Neuron (in vitro differentiated cells): Measurements from ENCODE around the gene F3.

ENCODE experiments used
- H2AFZ ChIP-seq: one replicate; pipeline ENCODE4 v1.6.1; 2013; ENCODE audit warnings: low read depth, mild to moderate bottlenecking, inconsistent platforms, low read length, moderate library complexity
- H3K27me3 ChIP-seq: one replicate; pipeline ENCODE4 v1.6.1; 2013; ENCODE audit warnings: low read length; ENCODE audit not compliant: insufficient read depth
- H3K36me3 ChIP-seq: one replicate; pipeline ENCODE4 v1.6.1; 2013; ENCODE audit warnings: low read length; ENCODE audit not compliant: insufficient read depth
- H3K4me1 ChIP-seq: one replicate; pipeline ENCODE4 v1.6.1; 2013; ENCODE audit warnings: low read length; ENCODE audit not compliant: insufficient read depth
- H3K4me3 ChIP-seq: 2 replicates; pipeline ENCODE4 v1.5.1; 2013; ENCODE audit warnings: mild to moderate bottlenecking, low read length, moderate library complexity
- H3K9me3 ChIP-seq: one replicate; pipeline ENCODE4 v1.6.1; 2013; ENCODE audit warnings: low read length

The F3 gene

DNA sequence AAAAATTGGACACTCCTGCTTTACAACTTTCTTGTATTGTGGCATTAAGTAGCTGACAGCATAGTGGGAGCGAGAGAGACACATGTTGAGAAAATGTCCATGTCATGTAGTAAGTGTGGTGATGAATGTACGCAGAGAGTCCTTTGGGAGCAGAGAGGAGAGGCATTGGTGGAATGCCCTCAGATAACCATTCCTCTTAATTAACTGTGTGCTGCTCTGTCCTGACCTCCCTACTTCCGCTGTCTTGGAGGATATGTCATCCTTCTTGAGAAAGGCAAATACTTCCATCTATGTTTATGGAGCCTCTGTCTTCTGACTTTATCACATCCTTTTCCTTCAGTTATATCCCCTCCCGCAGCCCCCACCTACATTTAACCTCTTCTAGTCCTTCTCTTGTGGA lies 38.4 kb downstream of the F3 start:
- Histone ChIP-seq H3K27me3 (no peaks in the 10 kb centered on the region), H3K9me3 (peaks cover 2% of the 10 kb centered on the region), H2AFZ (no peak overlapping the region), H3K4me1 (no peaks in the 10 kb centered on the region), H3K36me3 (peaks cover 43% of the 10 kb centered on the region), H3K4me3 (no peak overlapping the region)

DNA sequence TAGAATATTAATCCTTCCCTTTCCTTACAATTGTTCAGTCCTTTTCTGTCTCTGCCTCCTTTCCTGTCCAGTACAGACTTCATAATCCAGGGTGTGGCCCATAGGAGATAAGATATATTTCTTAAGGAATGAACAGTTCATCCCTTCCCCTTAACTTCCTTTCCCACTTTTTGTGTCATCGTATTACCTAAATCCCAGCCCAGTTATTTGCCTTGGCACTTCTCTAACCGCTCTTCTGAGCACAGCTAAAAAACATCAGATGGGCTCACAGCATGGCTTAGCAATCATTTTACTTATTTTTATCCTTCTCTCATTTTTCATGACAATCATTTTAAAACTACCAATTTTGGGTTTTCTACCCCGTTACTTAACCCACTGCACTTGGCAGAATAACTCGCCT lies 39.6 kb downstream of the F3 start:
- Histone ChIP-seq H2AFZ (no peak overlapping the region), H3K4me3 (no peak overlapping the region), H3K27me3 (no peaks in the 10 kb centered on the region), H3K36me3 (peaks cover 43% of the 10 kb centered on the region), H3K9me3 (peaks cover 2% of the 10 kb centered on the region), H3K4me1 (no peaks in the 10 kb centered on the region)

DNA sequence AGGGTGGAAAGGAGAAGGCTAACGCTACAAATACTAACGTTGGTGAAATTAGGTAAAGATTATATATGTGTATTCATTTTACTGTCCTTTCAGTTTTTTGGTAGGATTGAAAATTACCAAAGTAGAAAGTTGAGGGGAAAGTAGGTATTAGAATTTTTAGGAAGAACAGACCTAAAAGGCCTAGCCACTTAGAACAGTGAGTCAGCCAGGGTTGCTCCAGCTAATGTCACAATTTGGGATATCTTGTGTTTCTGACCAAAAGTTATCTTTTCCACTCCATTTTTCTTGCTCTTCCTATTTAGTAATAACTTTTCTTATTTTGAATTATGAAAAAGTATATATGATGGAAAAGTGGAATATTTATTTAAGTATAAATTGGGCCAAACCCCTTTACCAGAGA lies 40.1 kb downstream of the F3 start:
- Histone ChIP-seq H3K27me3 (no peaks in the 10 kb centered on the region), H2AFZ (no peak overlapping the region), H3K4me1 (peaks cover under 1% of the 10 kb centered on the region), H3K36me3 (peaks cover 42% of the 10 kb centered on the region), H3K4me3 (no peak overlapping the region), H3K9me3 (peaks cover under 1% of the 10 kb centered on the region)

DNA sequence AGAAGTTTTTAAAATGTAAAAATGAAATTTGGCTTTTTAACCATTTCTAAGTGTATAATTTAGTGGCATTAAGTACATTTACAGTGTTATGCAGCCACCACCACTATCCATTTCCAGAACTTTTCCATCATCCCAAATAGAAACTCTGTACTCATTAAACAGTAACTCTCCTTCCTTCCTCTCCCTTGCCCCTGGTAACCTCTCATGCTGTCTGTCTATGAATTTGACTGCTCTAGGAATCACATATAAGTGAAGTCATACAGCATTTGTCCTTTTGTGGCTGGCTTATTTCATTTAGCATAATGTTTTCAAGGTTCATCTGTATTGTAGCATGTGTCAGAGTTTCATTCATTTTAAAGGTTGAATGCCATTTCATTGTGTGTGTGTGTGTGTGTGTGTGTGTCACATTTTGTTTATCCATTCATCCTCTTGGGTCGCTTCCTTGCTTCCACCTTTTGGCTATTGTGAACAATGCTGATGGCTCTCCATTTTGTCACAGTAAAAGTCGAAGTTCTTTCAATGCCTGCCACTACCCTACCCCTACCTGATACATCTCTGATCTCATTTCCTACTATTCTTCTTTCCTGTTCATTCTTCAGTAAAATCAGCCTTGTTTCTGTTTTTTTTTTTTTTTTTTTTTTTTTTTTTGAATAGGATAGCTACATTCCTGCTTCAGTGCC lies 45.3 kb downstream of the F3 start:
- Histone ChIP-seq H3K9me3 (peaks cover 3% of the 10 kb centered on the region), H3K4me3 (no peak overlapping the region), H3K27me3 (no peaks in the 10 kb centered on the region), H3K4me1 (peaks cover 4% of the 10 kb centered on the region), H3K36me3 (peaks cover 32% of the 10 kb centered on the region), H2AFZ (no peak overlapping the region)

DNA sequence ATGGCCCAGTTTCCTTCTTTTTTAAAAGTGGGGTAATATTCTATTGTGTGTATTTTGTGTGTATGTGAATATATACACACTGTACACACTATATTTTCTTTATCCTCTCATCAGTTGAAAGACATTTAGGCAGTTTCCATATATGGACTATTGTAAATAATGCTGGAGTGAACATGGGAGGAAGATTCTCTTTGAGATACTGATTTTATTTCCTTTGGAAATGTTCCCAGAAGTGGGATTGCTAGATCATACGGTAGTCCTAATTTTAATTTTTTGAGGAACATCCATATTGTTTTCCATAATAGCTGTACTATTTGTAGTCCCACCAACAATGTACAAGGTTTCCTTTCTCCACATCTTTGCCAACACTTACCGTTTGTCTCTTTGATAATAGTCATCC lies 51.0 kb downstream of the F3 start:
- Histone ChIP-seq H3K4me3 (no peak overlapping the region), H2AFZ (no peak overlapping the region), H3K27me3 (no peaks in the 10 kb centered on the region), H3K4me1 (no peaks in the 10 kb centered on the region), H3K9me3 (peaks cover 3% of the 10 kb centered on the region), H3K36me3 (peaks cover 26% of the 10 kb centered on the region)

DNA sequence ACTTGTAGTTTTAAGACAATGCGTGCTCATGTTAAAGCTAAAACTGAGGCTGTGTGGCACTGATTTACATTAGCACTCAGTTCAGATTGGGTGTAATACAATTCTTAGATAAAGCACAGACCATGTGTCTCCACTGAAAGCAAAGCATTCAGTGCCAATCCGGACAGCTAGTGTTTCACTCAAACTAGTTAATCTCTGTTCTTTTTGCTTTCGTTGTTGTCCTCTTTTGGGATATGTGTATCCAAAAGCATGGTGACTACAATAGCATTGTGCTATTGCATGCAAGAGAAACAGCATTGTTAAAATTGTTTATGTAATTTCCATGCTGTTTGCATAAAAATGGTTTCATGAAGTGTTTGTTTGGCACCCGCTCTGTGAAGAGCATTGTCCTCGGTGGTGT lies 54.6 kb downstream of the F3 start:
- Histone ChIP-seq H3K9me3 (peaks cover 5% of the 10 kb centered on the region), H3K4me3 (no peak overlapping the region), H3K36me3 (peaks cover 23% of the 10 kb centered on the region), H2AFZ (no peak overlapping the region), H3K4me1 (no peaks in the 10 kb centered on the region), H3K27me3 (no peaks in the 10 kb centered on the region)

DNA sequence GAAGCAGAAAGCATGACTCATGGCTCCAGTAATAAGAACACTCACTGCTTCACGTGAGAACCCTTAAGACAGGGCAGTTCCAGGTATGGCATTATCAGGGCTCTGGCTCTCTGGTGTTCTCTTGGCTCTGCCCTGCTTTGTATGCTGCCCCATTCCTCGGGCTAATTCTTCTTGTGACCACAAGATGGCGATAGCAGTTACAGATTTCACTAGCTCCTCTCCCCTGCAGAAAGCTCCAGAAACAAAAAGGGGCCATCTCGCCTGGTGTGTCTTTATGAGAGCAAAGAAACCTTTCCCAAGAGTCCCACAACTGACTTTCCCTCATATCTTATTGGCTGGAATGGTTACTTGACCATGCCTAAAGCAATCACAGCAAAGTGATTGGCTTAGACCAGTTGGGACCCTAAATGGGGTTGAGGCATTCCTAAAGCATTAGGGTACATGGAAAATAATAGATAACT lies 60.1 kb downstream of the F3 start:
- Histone ChIP-seq H3K27me3 (no peaks in the 10 kb centered on the region), H3K9me3 (peaks cover 5% of the 10 kb centered on the region), H3K36me3 (peaks cover 20% of the 10 kb centered on the region), H3K4me1 (no peaks in the 10 kb centered on the region), H3K4me3 (no peak overlapping the region), H2AFZ (no peak overlapping the region)

DNA sequence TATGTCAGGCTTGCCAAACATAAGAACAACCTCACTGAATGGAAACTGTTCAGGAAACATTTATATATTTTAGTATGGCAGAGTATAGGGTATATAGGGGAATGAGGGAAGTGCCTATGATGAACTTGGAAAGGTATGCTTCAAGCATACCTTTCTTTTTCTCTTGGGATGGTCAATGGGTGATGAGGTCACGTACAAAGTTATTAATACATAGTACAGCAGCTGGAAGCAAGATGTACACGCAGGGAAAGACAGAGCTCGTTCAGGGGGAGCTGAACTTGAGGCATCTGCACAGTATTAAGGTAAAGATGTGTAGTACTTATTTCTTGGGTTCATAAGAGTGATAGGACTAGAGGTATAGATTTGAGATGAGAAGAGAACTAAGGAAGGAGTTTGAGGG lies 61.9 kb downstream of the F3 start:
- Histone ChIP-seq H3K27me3 (no peaks in the 10 kb centered on the region), H3K9me3 (peaks cover 5% of the 10 kb centered on the region), H3K36me3 (peaks cover 26% of the 10 kb centered on the region), H3K4me3 (no peak overlapping the region), H2AFZ (no peak overlapping the region), H3K4me1 (no peaks in the 10 kb centered on the region)
